22Rv1 (cell line): ENCODE measurements around the gene MARCHF7.
"Not testable (repeated sequence)": the region's sequence is repeated elsewhere in the genome, so short reads cannot be mapped to it uniquely, and the experiment has no call there.

Experiments
- H3K27ac ChIP-seq: fragments of 450-650 bp; 2 replicates; pipeline ENCODE4 v1.5.1; 2017
- CTCF ChIP-seq: fragments of 450-650 bp; IDR thresholded peaks from 2 replicates; pipeline ENCODE4 v1.5.1; 2017; ENCODE audit warnings: mild to moderate bottlenecking
- ZFX ChIP-seq: fragments of 450-650 bp; IDR thresholded peaks from 2 replicates; pipeline ENCODE4 v1.6.1; 2017; ENCODE audit warnings: antibody characterized with exemption, borderline replicate concordance

Gene MARCHF7

GRCh38 chr2:159737292-159737916, 25.1 kb downstream of the MARCHF7 start:
- TF ChIP-seq CTCF (no peak), ZFX (no peak)
- no peak overlapping the region for H3K27ac ChIP-seq

GRCh38 chr2:159737917-159738296, 25.6 kb downstream of the MARCHF7 start:
- H3K27ac ChIP-seq: no peak overlapping the region
- TF ChIP-seq ZFX: no peak
- TF ChIP-seq CTCF: no peak

- H3K27ac ChIP-seq: no peak overlapping the region
- TF ChIP-seq CTCF (no peak), ZFX (no peak)
These were observed 26.4 kb downstream of the MARCHF7 start for GRCh38 chr2:159738509-159739390.

GRCh38 chr2:159742846-159743245, 30.5 kb downstream of the MARCHF7 start:
- TF ChIP-seq ZFX: no peak
- no peak for TF ChIP-seq CTCF
- no peak overlapping the region for H3K27ac ChIP-seq

GRCh38 chr2:159744363-159744762, 32.1 kb downstream of the MARCHF7 start:
- H3K27ac ChIP-seq: no peak overlapping the region
- TF ChIP-seq ZFX: no peak
- TF ChIP-seq CTCF: no peak

- not testable (repeated sequence) for H3K27ac ChIP-seq
These were observed 32.9 kb downstream of the MARCHF7 start for GRCh38 chr2:159745237-159745636.

GRCh38 chr2:159748089-159748488, 35.8 kb downstream of the MARCHF7 start:
- TF ChIP-seq ZFX: no peak
- TF ChIP-seq CTCF: no peak
- no peak overlapping the region for H3K27ac ChIP-seq
